Coronary artery (tissue), 2 donors: ENCODE measurements around the gene SERPINC1.

Experiments used
- DNase-seq: peaks from one replicate; pipeline ENCODE4 v3.0.0-alpha.2; 2017; ENCODE audit warnings: low spot score
- H3K27ac ChIP-seq, 2 donors: fragments of 200-600 bp; sonication (generic); one replicate each; pipeline ENCODE4 v1.5.1; 2016 to 2019
- H3K4me3 ChIP-seq: fragments of 200-600 bp; sonication (generic); 2 replicates; pipeline ENCODE4 v1.5.1; 2016; ENCODE audit warnings: mild to moderate bottlenecking, moderate library complexity
- TF ChIP-seq, protein P1 (sequence below): fragments of 200-600 bp; sonication (generic); IDR thresholded peaks from one replicate; pipeline ENCODE4 v1.5.1; 2019; ENCODE audit warnings: antibody characterized with exemption

The SERPINC1 gene

DNA sequence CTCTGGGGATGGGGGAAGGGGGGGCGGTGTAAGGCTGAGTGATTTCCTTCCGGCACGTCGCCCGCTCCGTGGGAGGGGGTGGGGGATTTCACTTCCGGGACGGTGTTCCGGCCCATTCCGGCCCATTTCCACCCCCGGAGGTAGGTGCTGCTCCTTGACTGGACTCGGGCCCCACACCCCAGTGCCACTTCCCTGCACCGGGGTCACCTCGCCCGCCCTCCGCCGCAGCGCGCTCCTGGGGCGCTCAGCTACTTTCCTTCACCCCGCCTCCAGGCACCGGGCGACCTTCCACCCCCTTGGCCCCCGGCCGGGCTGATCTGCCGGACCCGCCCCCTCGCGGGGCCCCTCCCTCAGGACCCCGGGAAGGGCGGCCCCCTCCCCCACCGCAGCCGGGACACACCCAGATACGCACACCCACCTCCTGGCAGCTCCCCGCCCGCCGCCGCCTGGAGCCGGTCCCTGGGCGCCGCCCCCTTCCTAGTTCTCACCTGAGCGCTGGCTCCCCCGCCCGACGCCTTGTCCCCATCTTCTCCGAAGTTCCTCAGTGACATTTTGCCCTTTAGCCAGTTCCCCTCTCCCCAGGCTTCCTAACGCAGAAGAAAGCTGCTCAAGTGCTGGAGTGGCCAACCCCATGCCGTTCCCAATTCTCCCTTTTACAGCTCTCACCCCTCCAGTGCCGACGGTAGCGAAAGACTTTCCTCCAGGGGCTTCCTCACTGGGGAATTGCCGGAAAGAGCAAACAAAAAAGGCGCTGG, 48.7 kb downstream of the SERPINC1 start, which contains the start of gene ZBTB37:
ZBTB37 (plus strand) TSS at position 115 of the 755 bp plus-strand sequence. CDS start 1,846 bp downstream, outside the sequence.
- peak within 1 kb of the TSS; percentile 96 for H3K4me3 ChIP-seq
- TF ChIP-seq, protein P1, sequence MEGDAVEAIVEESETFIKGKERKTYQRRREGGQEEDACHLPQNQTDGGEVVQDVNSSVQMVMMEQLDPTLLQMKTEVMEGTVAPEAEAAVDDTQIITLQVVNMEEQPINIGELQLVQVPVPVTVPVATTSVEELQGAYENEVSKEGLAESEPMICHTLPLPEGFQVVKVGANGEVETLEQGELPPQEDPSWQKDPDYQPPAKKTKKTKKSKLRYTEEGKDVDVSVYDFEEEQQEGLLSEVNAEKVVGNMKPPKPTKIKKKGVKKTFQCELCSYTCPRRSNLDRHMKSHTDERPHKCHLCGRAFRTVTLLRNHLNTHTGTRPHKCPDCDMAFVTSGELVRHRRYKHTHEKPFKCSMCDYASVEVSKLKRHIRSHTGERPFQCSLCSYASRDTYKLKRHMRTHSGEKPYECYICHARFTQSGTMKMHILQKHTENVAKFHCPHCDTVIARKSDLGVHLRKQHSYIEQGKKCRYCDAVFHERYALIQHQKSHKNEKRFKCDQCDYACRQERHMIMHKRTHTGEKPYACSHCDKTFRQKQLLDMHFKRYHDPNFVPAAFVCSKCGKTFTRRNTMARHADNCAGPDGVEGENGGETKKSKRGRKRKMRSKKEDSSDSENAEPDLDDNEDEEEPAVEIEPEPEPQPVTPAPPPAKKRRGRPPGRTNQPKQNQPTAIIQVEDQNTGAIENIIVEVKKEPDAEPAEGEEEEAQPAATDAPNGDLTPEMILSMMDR = no peak
- peak; percentile 89 for DNase-seq
- peak within 1 kb of the TSS; percentile 94 to 99 for H3K27ac ChIP-seq

DNA sequence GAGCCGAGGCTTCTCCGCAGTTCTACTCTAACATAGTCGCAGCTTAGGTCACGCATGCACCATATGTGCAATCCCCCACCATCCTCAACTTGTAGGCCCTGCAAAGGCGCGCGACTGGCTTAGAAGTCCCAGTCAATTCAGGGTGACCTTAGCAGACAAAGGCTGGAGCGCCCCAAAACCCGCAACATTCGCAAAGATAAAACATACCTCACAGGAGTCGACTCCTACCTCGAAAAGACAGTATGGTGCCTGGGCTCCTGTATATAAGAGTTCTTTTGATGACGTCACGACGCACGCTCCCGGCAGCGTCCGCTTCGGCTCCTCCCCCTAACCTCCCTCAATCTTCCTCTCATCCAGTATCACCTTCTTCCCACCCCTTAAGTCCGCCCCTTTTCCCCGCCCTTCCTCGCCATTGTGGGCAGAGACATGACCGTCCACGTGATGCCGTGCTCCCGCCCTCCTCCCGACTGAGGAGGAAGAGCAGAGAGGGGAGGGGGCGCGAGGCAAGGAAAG, 49.3 kb downstream of the SERPINC1 start, which contains the start of gene GAS5:
GAS5 (minus strand) TSS at position 237 of the 513 bp plus-strand sequence.
- H3K27ac ChIP-seq = peak within 1 kb of the TSS; percentile 94 to 99
- DNase-seq = peak; percentile 99
- peak within 1 kb of the TSS; percentile 96 for H3K4me3 ChIP-seq
- TF ChIP-seq, protein P1 = no peak

DNA sequence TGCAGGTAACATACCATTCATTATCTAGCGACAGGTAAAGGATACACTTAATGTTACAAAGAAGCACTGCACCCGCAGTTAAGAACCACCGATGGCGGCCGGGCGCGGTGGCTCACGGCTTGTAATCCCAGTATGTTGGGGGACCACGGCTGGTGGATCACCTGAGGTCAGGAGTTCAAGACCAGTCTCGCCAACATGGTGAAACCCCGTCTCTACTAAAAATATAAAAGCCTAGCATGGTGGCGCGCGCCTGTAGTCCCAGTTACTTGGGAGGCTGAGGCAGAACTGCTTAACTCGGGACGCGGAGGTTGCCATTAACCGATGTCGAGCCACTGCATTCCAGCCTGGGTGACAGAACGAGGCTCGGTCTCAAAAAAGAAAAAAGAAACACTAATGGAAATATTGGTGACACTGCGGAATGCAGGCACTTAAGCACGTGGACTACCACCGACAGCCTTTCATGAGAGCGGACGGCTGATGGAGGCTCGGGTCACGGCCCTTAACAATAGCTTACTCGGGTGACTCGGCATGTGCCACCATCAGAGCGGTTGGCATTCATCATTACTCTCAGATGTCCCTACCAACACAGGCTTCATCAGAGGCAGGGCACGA, 49.9 kb downstream of the SERPINC1 start:
- H3K4me3 ChIP-seq = peak overlapping the region; percentile 96
- TF ChIP-seq, protein P1 = no peak
- DNase-seq = no peak
- H3K27ac ChIP-seq = peak overlapping the region; percentile 94 to 99

DNA sequence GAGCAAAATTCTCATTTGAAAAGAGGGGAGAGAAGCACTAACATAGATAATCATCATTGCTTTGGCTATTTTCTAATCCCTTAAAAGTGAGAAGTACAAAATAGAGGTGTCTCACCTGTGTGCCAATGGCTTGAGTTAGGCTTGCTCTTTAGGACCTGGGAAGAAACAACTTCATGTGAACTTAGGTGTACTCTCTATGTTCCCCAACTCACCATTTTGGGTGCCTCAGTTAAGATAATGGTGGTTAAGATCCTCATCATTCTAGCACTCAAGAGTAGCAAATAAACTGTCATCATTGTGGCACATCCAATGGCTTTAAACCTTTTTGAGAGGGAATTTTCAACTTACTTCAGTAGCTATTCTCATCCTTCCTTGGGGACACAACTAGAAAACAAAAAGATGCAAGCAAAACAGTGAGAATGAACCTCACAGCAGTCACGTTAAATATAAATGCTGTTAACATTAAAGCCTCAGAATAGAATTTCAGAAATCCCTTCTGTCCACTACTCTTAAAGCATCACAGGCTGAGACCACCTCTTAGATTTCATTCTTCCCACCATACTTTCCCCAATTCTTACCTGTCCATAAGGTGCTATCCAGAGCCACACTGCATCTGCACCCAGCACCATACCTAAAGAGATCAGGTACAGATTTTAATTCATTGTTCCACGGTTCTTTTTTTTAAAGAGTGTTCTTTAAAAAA, 50.6 kb downstream of the SERPINC1 start:
- peak overlapping the region; percentile 94 to 99 for H3K27ac ChIP-seq
- DNase-seq = no peak

DNA sequence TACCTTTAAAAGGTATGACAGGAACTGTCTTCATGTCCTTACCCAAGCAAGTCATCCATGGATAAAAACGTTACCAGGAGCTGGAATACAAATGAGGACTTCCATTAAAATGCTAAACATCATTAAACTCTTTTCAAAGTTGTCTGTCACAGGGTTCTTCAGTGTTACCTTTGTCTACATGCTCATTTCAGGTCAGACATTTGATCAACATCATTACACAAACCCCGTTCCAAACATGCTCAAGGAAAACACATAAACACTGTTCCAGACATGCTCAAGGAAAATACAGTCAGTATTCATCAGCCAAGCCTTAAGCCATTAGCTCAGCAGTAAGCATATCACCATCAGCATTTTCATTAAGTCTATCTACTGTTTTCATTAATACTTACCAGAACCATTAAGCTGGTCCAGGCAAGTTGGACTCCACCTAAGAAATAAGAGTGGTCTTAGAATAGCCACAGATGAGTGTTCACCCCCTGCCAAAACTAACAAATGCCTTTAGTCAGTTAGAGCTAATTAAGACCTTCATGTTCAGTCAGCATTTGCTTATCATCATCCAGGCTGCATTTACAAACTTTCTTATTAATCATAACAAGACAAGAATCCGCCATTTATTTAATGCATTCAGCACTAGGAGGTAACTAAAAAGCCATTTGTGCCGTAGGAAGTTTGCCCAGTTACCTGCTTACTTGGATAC, 51.5 kb downstream of the SERPINC1 start:
- Histone ChIP-seq H3K4me3 (peak overlapping the region; percentile 96), H3K27ac (peak overlapping the region in 1 of 2 donors; percentile 99)
- no peak for DNase-seq
- TF ChIP-seq, protein P1 = no peak

More for the DNA sequence above, 50.6 kb downstream of the SERPINC1 start:
- TF ChIP-seq, protein P1 = no peak
- peak overlapping the region; percentile 96 for H3K4me3 ChIP-seq

- TF ChIP-seq, protein P1 = no peak
- no peak for DNase-seq
- Histone ChIP-seq H3K27ac (no peak overlapping the region), H3K4me3 (no peak overlapping the region)
These were observed 52.8 kb downstream of the SERPINC1 start for GRCh38 chr1:173864179-173864867.
